Caco-2 (cell line): ENCODE results near the gene NFIX. TPM values are rescaled to one million over a fixed set of nuclear protein-coding genes. Genes with fewer than 3 reads are reported as not detected.

Experiments
- BruUV-seq: library from RNA; stranded (reverse); fragments of 400-500 nt; replicated peaks from 2 replicates; lab custom pipeline; 2021; lab: Mats Ljungman, UMichigan
- CTCF ChIA-PET: fragments of 300-600 bp; sonication (Branson Sonifier 250); formaldehyde crosslinking; loops from one replicate; lab custom pipeline; 2022; ENCODE audit warnings: antibody characterized with exemption; lab: Charles Lee
- POLR2A ChIA-PET: fragments of 300-600 bp; sonication (Branson Sonifier 250); formaldehyde crosslinking; loops from one replicate; lab custom pipeline; 2022; ENCODE audit warnings: antibody characterized with exemption; lab: Charles Lee
- DNase-seq, 2 experiments: peaks; one replicate each; pipeline versions ENCODE4 v3.0.0 to v3.0.0-alpha.2; 2020 to 2022
- H3K27me3 ChIP-seq: replicated peaks from 2 replicates; pipeline ENCODE4 v1.6.0; 2011; ENCODE audit warnings: low read length; ENCODE audit not compliant: control insufficient read depth, insufficient read depth
- H3K36me3 ChIP-seq: 2 replicates; pipeline ENCODE4 v1.5.1; 2011; ENCODE audit warnings: low read length; ENCODE audit not compliant: control insufficient read depth, insufficient read depth
- H3K4me1 ChIP-seq: fragments of 250-450 bp; sonication (Bioruptor Pico); 2 replicates; pipeline ENCODE4 v1.5.1; 2020; ENCODE audit warnings: mild to moderate bottlenecking
- H3K4me3 ChIP-seq: 2 replicates; pipeline ENCODE4 v1.5.1; 2011; ENCODE audit warnings: low read depth, mild to moderate bottlenecking, control low read depth, low read length
- H3K9me3 ChIP-seq: fragments of 250-450 bp; sonication (Bioruptor Pico); 2 replicates; pipeline ENCODE4 v1.5.1; 2020; ENCODE audit warnings: mild to moderate bottlenecking, moderate library complexity
- H3K27ac Mint-ChIP-seq: one replicate; pipeline ENCODE4 v1.8.0; 2022; ENCODE audit warnings: mixed read lengths; ENCODE audit not compliant: unreplicated experiment
- H3K27me3 Mint-ChIP-seq: one replicate; pipeline ENCODE4 v1.8.0; 2022; ENCODE audit warnings: mixed read lengths; ENCODE audit not compliant: insufficient read depth, unreplicated experiment
- H3K36me3 Mint-ChIP-seq: one replicate; pipeline ENCODE4 v1.8.0; 2022; ENCODE audit warnings: mild to moderate bottlenecking, mixed read lengths; ENCODE audit not compliant: insufficient read depth, unreplicated experiment
- H3K4me1 Mint-ChIP-seq: one replicate; pipeline ENCODE4 v1.8.0; 2022; ENCODE audit warnings: low read depth, mixed read lengths; ENCODE audit not compliant: unreplicated experiment
- H3K4me3 Mint-ChIP-seq: one replicate; pipeline ENCODE4 v1.8.0; 2022; ENCODE audit warnings: mild to moderate bottlenecking, moderate library complexity, mixed read lengths; ENCODE audit not compliant: unreplicated experiment
- H3K9me3 Mint-ChIP-seq: one replicate; pipeline ENCODE4 v1.8.0; 2022; ENCODE audit warnings: mixed read lengths; ENCODE audit not compliant: unreplicated experiment
- intact Hi-C: fragments of 100-400 bp; cut with micrococcal nuclease; formaldehyde crosslinking; loops from one replicate; pipeline ENCODE4 v1.10.0; 2022; ENCODE audit not compliant: unreplicated experiment
- total RNA-seq: library from RNA; stranded (reverse); gene quantifications from 2 replicates; pipeline ENCODE4 v1.2.3, GENCODE V29; 2022
- TF ChIP-seq, protein P1 (sequence below), 2 experiments: fragments of 200-600 bp in 1 of 2; IDR thresholded peaks; 1 replicate in 1 of 2; 2 replicates in 1 of 2; pipeline versions ENCODE4 v1.5.1 to v1.8.0; 2011 to 2022; ENCODE audit warnings: antibody characterized with exemption in 1 of 2, control low read depth in 1 of 2, inconsistent platforms in 1 of 2, low read depth in 1 of 2, low read length in 1 of 2, mild to moderate bottlenecking in 1 of 2, moderate library complexity in 1 of 2; ENCODE audit not compliant: insufficient read depth in 1 of 2, severe bottlenecking in 1 of 2, unreplicated experiment in 1 of 2

The NFIX gene
- total RNA-seq, 1 experiment from 2014 or later = 0.82 TPM

DNA sequence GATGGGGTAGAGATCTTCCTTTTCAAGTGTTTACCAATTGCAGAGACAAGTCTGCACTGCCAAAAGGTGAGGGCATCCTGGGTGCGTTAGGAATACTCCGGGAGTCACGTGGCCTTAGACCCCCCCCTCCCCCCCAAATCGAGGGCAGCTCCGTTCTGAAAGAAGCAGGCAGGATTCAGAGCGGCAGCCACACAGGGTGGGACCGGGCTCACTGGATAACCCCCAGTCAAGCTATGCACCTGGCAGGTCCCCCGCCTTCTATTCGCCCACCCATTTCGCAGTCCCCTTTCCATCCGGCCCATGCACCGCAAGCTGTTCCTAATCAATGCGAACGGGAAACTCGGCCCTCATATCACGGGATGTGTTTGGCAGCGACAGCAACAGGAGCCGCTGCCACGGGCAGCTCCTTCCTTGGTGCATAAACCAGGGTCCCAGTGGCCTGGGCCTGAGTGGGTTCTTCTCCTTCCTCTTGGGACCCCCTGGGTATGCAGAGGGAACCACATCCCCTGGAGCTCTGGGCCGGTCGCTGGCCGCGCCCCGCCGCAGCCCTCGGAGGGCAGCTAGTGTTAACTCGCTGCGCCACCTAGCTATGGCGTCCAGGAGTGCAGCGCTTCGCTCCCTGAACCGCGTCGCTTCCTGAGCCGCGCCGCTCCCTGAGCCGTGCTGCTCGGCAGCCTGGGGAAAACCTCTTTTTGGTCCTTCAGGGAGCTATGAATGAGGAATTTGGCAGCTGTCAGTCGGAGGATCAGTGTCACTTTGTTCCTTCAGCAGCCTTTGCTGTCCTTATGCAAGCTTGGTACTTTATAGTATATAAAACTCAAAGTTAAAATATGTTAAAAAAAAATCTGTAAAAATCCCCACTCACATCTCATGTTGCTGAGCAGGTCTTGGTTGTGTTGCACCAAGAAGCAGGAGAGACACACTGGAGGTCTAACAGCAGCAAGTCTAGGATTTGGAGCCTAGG lies 66.0 kb downstream of the NFIX start:
- Mint-ChIP-seq H3K27me3 (peaks cover 19% of the 10 kb centered on the region), H3K36me3 (no peaks in the 10 kb centered on the region), H3K9me3 (no peaks in the 10 kb centered on the region), H3K27ac (no peak overlapping the region), H3K4me3 (peak overlapping the region; percentile 37), H3K4me1 (no peaks in the 10 kb centered on the region)
- Histone ChIP-seq H3K27me3 (peaks cover 3% of the 10 kb centered on the region), H3K9me3 (no peaks in the 10 kb centered on the region), H3K4me3 (peak overlapping the region; percentile 21), H3K36me3 (no peaks in the 10 kb centered on the region), H3K4me1 (no peaks in the 10 kb centered on the region)
- intact Hi-C loops = loop anchor here (1.0 kb wide), 1 partner anchor 84 kb away; no protein-coding TSS in a partner anchor
- TF ChIP-seq, protein P1, sequence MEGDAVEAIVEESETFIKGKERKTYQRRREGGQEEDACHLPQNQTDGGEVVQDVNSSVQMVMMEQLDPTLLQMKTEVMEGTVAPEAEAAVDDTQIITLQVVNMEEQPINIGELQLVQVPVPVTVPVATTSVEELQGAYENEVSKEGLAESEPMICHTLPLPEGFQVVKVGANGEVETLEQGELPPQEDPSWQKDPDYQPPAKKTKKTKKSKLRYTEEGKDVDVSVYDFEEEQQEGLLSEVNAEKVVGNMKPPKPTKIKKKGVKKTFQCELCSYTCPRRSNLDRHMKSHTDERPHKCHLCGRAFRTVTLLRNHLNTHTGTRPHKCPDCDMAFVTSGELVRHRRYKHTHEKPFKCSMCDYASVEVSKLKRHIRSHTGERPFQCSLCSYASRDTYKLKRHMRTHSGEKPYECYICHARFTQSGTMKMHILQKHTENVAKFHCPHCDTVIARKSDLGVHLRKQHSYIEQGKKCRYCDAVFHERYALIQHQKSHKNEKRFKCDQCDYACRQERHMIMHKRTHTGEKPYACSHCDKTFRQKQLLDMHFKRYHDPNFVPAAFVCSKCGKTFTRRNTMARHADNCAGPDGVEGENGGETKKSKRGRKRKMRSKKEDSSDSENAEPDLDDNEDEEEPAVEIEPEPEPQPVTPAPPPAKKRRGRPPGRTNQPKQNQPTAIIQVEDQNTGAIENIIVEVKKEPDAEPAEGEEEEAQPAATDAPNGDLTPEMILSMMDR (IDR thresholded peaks at IDR 0.05; ENCODE audit: insufficient read depth in 1 of 2, low read depth in 1 of 2, low read length in 1 of 2, severe bottlenecking in 1 of 2, unreplicated experiment in 1 of 2) = peak; percentile 83 to 91
- peak; percentile 56 to 82 for DNase-seq
- BruUV-seq = no TSS peak
- ChIA-PET CTCF (interaction anchor here (0.6 to 8.0 kb wide), 21 partner anchors 9 to 176 kb away, joined by 3 to 84 read pairs (median 4); no protein-coding TSS in a partner anchor), POLR2A (no interaction called here)

DNA sequence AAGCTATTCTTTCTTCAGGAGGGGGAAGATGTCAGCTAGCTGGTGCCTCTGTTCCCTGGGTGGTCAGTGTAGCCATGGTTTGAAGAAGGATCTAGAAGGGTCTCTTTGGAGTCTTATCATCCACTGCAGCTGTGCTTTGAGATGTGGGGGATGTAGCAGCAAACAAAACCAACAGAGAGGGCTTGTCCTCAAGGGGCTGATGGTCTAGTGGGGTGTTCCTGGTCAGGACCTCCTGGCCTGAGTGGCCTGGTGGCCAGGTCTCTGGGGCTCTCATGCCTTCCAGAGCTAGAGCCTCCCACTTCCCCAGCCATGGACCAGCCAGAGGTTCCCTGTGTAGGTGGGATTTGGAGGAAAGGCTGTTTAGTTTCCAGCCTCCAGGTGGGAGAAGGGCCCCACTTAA lies 67.0 kb downstream of the NFIX start:
- TF ChIP-seq, protein P1 (IDR thresholded peaks at IDR 0.05; ENCODE audit: insufficient read depth in 1 of 2, low read depth in 1 of 2, low read length in 1 of 2, severe bottlenecking in 1 of 2, unreplicated experiment in 1 of 2) = no peak
- Histone ChIP-seq H3K4me3 (no peak overlapping the region), H3K27me3 (peaks cover 3% of the 10 kb centered on the region), H3K9me3 (no peaks in the 10 kb centered on the region), H3K4me1 (peaks cover 4% of the 10 kb centered on the region; the same call in 1 of the 2 replicates), H3K36me3 (no peaks in the 10 kb centered on the region)
- Mint-ChIP-seq H3K27ac (no peak overlapping the region), H3K4me1 (no peaks in the 10 kb centered on the region), H3K36me3 (no peaks in the 10 kb centered on the region), H3K27me3 (peaks cover 16% of the 10 kb centered on the region), H3K9me3 (no peaks in the 10 kb centered on the region), H3K4me3 (no peak overlapping the region)
- ChIA-PET CTCF (interaction anchor here (0.9 to 8.0 kb wide), 4 partner anchors 23 to 97 kb away, joined by 4 to 84 read pairs (median 22); no protein-coding TSS in a partner anchor), POLR2A (no interaction called here)
- DNase-seq = no peak
- BruUV-seq = no TSS peak
- intact Hi-C loops = no loop called here

DNA sequence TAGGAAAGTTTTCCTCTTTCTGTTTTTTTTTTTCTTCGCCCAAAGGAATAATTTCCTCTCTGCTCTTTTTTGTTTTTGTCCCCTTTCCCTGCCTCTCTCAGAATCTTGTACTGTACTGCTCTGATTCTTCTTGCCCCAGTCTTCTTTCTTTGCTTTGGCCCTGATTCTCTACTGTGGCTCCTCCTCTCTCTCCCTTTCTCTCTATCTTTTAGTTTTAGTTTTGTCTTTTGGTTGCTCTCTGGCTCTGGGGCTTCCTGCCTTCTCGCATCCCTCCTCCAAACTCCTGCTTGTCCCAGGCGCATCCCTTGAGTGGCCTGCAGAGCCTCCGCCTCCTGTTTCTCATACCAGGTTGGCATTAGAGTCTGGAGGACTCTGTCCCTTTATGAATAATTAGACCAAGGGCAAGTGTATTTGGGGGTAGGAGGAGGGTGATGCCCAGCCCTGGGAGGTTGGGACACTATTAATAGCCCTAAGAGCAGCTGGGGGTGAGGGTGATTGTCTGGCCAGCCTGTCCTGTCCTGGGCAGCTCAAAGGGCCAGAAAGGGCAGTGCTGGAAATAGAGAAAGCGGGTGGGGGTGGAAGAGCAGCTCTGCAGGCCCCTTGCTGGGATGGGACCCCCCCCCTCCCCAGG lies 68.3 kb downstream of the NFIX start:
- H3K4me1 Mint-ChIP-seq = no peaks in the 10 kb centered on the region
- no peaks in the 10 kb centered on the region for H3K36me3 ChIP-seq
- no peaks in the 10 kb centered on the region for H3K9me3 Mint-ChIP-seq
- ChIA-PET CTCF (interaction anchor here (8.0 kb wide), 1 partner anchor 85 kb away, joined by 84 read pairs; no protein-coding TSS in a partner anchor), POLR2A (no interaction called here)
- H3K36me3 Mint-ChIP-seq = no peaks in the 10 kb centered on the region
- no peak overlapping the region for H3K4me3 ChIP-seq
- H3K4me3 Mint-ChIP-seq = no peak overlapping the region
- intact Hi-C loops = no loop called here
- no TSS peak for BruUV-seq
- H3K27me3 ChIP-seq = peaks cover 3% of the 10 kb centered on the region
- no peak for DNase-seq
- TF ChIP-seq, protein P1 (IDR thresholded peaks at IDR 0.05; ENCODE audit: insufficient read depth in 1 of 2, low read depth in 1 of 2, low read length in 1 of 2, severe bottlenecking in 1 of 2, unreplicated experiment in 1 of 2) = no peak
- peaks cover 7% of the 10 kb centered on the region; the same call in 1 of the 2 replicates for H3K4me1 ChIP-seq
- no peak overlapping the region for H3K27ac Mint-ChIP-seq
- H3K27me3 Mint-ChIP-seq = peaks cover 14% of the 10 kb centered on the region
- no peaks in the 10 kb centered on the region for H3K9me3 ChIP-seq
